Measurements from ENCODE around the gene PCCA. TPM values are rescaled to one million over a fixed set of nuclear protein-coding genes. Genes with fewer than 3 reads are reported as not detected.

PCCA gene
- total RNA-seq, 1 donor from 2014 or later = 66.8 TPM

DNA sequence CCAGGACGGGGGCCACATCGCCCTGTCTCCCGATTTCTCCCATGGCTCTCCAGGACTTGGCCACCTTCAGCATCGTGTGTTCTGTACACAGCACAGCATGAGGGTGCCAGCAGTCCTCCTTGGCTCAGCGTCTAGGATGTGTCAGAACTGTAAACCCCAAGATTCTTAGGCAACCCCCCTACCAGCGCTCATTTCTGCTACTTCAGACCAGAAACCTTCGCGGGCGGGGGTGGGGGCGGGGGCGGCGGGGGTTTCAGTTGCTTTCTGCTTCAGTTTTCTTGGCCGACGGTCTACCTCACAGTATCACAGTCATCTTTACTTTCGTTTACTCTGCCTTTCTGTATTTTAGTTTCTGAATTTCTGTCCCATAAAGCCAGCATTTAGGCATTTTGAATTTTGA, 417.3 kb downstream of the PCCA start:
- Mint-ChIP-seq H3K27ac (ENCODE audit: unreplicated experiment) (no peak overlapping the region), H3K9me3 (ENCODE audit: unreplicated experiment) (peaks cover 5% of the 10 kb centered on the region), H3K4me1 (ENCODE audit: low read depth, unreplicated experiment) (peaks cover 41% of the 10 kb centered on the region), H3K27me3 (ENCODE audit: unreplicated experiment) (no peaks in the 10 kb centered on the region), H3K4me3 (ENCODE audit: unreplicated experiment) (no peak overlapping the region), H3K36me3 (ENCODE audit: unreplicated experiment) (no peaks in the 10 kb centered on the region)
- no peak for DNase-seq
- TF ChIP-seq, protein P1, sequence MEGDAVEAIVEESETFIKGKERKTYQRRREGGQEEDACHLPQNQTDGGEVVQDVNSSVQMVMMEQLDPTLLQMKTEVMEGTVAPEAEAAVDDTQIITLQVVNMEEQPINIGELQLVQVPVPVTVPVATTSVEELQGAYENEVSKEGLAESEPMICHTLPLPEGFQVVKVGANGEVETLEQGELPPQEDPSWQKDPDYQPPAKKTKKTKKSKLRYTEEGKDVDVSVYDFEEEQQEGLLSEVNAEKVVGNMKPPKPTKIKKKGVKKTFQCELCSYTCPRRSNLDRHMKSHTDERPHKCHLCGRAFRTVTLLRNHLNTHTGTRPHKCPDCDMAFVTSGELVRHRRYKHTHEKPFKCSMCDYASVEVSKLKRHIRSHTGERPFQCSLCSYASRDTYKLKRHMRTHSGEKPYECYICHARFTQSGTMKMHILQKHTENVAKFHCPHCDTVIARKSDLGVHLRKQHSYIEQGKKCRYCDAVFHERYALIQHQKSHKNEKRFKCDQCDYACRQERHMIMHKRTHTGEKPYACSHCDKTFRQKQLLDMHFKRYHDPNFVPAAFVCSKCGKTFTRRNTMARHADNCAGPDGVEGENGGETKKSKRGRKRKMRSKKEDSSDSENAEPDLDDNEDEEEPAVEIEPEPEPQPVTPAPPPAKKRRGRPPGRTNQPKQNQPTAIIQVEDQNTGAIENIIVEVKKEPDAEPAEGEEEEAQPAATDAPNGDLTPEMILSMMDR (IDR thresholded peaks at IDR 0.05; ENCODE audit: partially characterized antibody, unreplicated experiment) = no peak

DNA sequence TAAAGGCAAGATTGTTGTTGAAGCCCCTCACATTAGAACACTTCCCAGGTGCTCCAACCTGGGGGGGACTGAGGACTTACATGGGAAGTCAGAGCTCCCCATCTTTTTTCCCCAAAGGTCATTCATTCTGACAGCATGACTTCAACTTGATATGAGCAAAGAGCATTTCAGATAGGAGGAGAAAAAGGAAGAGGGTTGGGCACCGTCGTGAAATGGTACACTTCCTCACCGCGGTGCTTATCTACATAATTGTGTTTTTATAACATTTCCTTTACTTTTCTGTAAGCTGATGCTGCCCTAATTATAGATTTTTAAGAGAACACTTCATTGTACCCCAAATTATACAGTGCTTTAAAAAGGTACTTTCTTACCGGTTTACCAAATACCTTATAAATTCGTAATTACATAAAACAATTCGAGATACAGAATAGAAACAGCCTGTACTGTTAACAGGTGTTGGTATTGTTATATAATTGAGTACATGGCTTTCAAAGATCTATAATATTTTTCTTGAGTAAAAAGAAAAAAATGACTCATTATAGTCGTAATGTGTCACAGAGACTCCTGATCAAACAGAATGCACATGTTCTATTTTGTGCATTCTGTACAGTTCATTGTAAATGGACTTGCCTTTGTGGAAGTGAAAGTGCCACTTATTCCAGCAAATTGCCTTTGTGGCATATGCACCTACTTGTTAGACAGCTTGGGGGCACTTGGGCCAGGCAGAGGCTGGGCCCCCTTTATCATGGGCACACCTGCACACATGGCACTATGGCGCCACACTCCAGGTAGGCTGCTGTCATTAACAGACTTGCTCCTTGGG, 417.9 kb downstream of the PCCA start:
- Mint-ChIP-seq H3K4me3 (ENCODE audit: unreplicated experiment) (no peak overlapping the region), H3K9me3 (ENCODE audit: unreplicated experiment) (peaks cover 5% of the 10 kb centered on the region), H3K4me1 (ENCODE audit: low read depth, unreplicated experiment) (peaks cover 46% of the 10 kb centered on the region), H3K27me3 (ENCODE audit: unreplicated experiment) (no peaks in the 10 kb centered on the region), H3K36me3 (ENCODE audit: unreplicated experiment) (no peaks in the 10 kb centered on the region), H3K27ac (ENCODE audit: unreplicated experiment) (no peak overlapping the region)
- TF ChIP-seq, protein P1 (IDR thresholded peaks at IDR 0.05; ENCODE audit: partially characterized antibody, unreplicated experiment) = no peak
- no peak for DNase-seq

DNA sequence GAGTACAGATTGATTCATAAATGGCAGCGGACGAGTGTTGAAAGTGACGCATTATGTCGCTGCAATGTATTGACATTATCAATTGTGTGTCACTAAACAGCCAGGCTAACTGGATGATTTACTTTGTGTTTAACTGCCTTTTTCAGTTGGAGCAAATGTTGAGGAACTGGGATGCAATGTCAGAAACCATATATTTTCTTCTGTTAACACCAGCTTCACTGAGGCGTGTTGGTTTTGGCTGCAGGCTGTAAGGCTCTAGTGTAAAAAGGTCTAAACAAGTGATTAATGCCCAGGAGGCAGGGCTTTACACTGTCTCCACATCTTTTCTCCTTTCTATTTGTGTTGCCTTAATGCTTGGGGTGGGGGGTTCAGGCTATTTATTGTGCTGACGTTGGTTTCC, 419.6 kb downstream of the PCCA start:
- H3K36me3 Mint-ChIP-seq (ENCODE audit: unreplicated experiment) = no peaks in the 10 kb centered on the region
- H3K27me3 Mint-ChIP-seq (ENCODE audit: unreplicated experiment) = peaks cover 2% of the 10 kb centered on the region
- H3K4me3 Mint-ChIP-seq (ENCODE audit: unreplicated experiment) = no peak overlapping the region
- H3K4me1 Mint-ChIP-seq (ENCODE audit: low read depth, unreplicated experiment) = peaks cover 52% of the 10 kb centered on the region
- H3K9me3 Mint-ChIP-seq (ENCODE audit: unreplicated experiment) = peaks cover 3% of the 10 kb centered on the region
- DNase-seq = no peak
- TF ChIP-seq, protein P1 (IDR thresholded peaks at IDR 0.05; ENCODE audit: partially characterized antibody, unreplicated experiment) = no peak
- no peak overlapping the region for H3K27ac Mint-ChIP-seq (ENCODE audit: unreplicated experiment)

DNA sequence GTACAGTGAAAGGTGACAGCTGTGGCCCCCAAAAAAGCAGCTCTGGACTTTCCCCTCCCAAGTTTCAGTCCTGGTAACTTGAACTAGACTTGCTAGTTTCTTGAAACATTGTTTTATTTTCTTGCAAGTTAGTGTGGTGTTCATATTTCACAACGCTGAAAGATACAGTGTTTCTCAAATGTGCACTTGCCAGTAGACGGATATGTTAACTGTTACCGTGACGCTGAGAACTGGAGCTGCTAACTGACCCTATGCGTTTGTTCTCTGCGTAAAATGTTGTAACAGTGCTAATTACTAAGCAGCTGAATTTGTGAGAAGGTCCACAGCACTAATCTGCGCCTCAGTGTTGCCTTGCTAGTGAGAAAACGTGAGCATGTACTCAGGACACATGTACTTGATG, 420.1 kb downstream of the PCCA start:
- TF ChIP-seq, protein P1 (IDR thresholded peaks at IDR 0.05; ENCODE audit: partially characterized antibody, unreplicated experiment) = no peak
- Mint-ChIP-seq H3K4me3 (ENCODE audit: unreplicated experiment) (no peak overlapping the region), H3K4me1 (ENCODE audit: low read depth, unreplicated experiment) (peaks cover 57% of the 10 kb centered on the region), H3K9me3 (ENCODE audit: unreplicated experiment) (peaks cover 3% of the 10 kb centered on the region), H3K27ac (ENCODE audit: unreplicated experiment) (no peak overlapping the region), H3K36me3 (ENCODE audit: unreplicated experiment) (no peaks in the 10 kb centered on the region), H3K27me3 (ENCODE audit: unreplicated experiment) (peaks cover 2% of the 10 kb centered on the region)
- no peak for DNase-seq

DNA sequence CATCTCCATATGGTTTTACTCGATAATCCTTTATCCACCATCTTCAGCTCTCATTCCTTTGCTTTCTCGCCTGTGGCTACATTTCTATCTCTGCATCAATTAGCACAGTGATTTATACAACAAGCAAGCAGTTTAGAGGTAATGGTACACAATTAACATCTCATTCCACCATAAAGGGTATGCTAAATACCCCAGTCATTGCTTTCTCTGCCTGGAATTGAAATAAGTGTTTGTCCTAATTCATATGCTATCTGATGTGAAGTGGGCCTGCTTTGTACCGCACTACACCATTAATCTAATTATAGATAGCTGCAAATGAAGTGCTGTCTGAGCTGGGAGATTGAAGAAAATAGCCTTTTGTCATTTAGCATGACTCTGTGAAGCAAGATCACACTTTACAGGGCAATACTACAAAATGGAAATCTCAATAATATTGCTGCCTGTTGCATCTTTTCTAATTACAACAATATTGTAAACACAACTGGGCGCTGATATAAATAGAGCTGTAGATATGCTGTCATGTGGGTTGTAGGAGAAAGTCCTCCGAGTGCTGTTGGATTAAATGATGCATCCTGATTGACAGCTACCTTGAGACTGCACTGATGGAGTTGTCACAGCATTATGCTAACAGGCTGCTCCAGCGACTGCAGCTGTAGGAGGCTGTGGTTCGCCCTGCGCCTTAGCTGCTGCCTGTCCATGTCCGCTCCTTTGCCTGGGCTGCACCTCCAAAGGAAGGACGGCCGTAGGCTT, 421.5 kb downstream of the PCCA start:
- H3K4me3 Mint-ChIP-seq (ENCODE audit: unreplicated experiment) = peak overlapping the region; percentile 7
- DNase-seq = peak; percentile 64
- peaks cover 2% of the 10 kb centered on the region for H3K27me3 Mint-ChIP-seq (ENCODE audit: unreplicated experiment)
- H3K4me1 Mint-ChIP-seq (ENCODE audit: low read depth, unreplicated experiment) = peaks cover 63% of the 10 kb centered on the region
- H3K36me3 Mint-ChIP-seq (ENCODE audit: unreplicated experiment) = no peaks in the 10 kb centered on the region
- peaks cover 5% of the 10 kb centered on the region for H3K9me3 Mint-ChIP-seq (ENCODE audit: unreplicated experiment)
- H3K27ac Mint-ChIP-seq (ENCODE audit: unreplicated experiment) = peak overlapping the region; percentile 2
- TF ChIP-seq, protein P1 (IDR thresholded peaks at IDR 0.05; ENCODE audit: partially characterized antibody, unreplicated experiment) = no peak

Measured in glutamatergic neuron (in vitro differentiated cells).